Activated naive CD8-positive, alpha-beta T cell treated with anti-CD3 and anti-CD28 coated beads, Interleukin-2, amount 50 U/mL, for 16 hours (primary cell): ENCODE results near the gene PPP3CA.
"Not testable (repeated sequence)": the region's sequence is repeated elsewhere in the genome, so short reads cannot be mapped to it uniquely, and the experiment has no call there.

Source experiments
- DNase-seq: peaks from one replicate; pipeline ENCODE4 v3.0.0-alpha.2; 2020; ENCODE audit warnings: low read depth, low spot score

Gene PPP3CA

DNA sequence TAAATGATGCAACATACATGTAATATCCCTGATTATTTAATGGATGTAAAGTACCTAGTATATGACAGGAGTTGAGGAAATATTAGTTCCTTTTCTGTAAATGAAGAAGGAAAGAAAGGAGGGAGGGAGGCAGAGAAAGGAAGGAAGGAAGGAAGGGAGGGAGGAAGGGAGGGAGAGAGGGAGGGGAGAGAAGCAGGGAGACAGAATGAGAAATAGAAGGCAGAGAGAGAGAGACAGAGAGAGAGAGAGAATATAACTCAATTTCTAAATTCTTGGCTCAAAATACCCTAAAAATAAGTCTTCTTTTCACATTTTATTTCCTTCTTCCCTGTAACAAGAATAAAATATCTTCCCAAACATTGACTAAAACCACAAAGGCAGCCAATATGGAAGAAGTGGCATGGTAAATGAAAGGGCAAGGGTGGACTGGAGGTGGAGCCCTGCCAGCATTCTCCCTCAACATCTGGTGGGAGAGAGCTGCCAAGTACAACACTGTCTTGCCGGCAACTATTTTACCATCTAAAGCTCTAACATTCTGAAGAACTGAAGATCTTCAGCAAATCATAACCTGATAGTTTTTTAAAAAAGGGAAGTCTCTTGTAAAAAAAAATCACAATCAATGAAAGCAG, 245.1 kb downstream of the PPP3CA start:
- no peak for DNase-seq

DNA sequence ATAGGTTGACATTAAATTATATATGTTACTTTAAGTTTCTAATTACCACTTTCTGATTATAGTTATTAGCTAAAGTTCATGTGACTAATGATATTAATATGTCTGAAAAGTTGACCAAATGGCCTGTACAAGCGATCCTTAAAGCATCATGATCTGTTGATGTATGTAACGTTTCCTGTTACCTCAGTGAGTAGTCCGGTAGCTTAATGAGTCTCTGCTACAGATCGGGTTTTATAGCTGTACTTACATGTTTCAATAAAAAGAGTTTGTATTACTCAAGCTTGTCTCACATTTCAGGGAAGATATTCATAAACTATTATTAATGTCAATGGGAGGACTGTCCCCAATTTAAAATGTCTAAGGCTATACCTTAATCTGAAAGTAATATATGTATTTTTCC, 246.3 kb downstream of the PPP3CA start:
- DNase-seq = no peak

DNA sequence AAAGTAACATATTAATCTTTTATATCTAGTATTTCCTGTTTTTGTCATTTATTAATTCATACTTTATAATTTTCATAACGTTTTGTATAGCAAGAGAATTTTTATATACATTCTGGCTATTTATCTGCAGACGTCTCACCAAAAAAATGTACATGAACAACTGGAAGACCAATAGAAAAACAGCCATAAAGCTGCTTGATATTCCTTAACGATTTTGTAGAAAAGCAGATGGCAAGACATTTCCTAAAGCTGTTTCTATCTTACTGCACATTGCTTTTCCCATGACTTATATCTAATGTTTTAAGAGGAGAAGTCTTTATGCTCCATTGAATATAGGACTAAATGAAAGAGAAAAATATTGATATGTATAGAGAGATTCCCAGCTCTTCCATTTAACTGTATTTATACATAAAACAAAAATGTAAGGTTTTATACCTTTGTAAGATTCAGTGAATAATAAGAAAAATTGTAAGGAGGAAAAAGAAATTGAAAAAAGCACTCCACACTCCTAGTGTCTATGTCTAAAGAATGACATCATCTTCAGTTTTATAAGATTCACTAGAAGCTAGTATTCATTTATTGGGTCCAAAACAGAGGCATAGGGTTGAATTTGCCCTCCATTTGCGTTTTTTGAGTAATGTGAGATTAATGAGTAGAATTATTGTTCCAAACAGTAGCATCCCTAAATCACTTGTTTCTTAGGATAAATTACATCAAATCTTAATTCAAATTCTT, 248.5 kb downstream of the PPP3CA start:
- no peak for DNase-seq

DNA sequence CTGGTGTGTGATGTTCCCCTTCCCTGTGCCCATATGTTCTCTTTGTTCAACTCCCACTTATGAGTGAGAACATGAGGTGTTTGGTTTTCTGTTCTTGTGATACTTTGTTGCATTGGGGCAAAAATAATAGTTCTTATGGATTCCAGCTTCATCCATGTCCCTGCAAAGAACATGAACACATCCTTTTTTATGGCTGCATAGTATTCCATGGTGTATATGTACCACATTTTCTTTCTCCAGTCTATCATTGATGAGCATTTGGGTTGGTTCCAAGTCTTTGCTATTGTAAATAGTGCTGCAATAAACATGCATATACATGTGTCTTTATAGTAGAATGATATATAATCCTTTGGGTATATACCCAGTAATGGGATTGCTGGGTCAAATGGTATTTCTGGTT, 254.7 kb downstream of the PPP3CA start:
- DNase-seq = not testable (repeated sequence)

DNA sequence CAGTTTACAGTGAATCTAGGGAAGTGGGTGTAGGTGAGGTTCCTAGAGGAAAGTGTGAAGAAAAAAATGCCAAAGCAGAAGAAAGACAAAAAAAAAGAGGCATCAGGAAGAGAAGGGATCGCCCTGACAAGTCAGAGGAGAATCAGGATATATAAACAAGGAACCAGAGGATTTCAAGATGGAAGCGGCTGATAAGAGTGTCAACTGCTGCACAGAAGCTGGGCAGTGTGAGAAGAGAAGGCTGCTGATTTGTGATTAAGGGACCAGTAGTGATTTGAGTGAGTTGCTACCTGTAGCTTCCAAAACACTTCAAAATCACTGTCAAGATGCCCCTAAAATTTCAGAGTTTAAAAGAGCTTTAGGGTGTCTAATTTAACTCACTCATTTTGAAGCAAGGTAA, 258.2 kb downstream of the PPP3CA start:
- no peak for DNase-seq

DNA sequence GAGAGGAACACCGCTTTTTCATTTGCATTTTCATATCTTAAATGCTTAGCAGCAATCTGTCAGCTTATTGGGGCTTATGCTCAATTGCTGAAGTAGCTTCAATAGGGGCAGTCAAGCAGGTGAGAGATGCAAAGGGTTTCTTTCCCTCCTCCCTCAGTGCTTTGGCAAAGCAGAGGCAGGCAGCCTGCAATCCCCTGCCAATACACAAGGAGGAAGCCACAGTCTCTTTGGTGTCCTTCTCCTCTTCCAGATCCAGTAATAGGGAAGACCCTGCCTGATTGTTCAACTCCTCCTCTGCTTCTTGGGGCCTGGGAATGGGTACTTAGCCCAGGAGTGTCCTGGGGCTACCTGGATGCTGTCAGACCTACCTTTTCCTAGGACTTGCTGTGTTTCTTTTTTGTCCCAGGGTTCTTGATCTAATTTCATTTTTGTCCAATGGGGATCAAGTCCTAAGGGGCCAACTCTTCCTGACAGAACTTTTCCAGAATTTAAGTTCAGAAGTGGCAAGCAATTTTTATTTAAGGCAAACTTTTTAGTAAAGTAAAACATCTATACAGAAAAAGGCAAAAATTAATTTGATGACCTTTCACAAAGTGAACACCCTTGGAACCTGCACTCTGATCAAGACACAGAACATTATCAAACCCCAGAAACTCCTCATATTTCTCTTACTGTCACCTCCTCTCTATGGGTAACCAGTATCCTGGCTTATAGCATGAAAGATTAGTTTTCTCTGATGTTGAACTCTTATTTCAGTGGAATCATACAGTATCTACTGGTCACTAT, 260.3 kb downstream of the PPP3CA start:
- no peak for DNase-seq

DNA sequence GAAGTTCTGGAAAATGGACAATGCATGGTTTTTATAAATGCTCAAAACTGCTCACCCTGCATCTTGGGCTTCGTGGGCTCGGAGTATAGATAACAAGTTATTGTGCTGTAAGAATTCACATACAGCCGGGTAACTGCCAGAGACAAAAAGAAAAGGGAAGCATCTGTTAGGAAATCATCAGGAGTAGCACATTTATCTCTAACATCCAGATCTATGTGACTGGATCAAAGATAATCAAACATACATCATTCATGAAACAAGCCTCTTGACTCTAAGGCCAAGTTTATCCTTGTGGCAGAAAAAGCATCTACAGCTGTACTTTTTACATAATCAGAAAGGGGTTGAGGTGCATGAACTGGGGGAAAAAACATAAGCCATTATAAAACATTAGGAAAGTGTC, 264.2 kb downstream of the PPP3CA start:
- no peak for DNase-seq

DNA sequence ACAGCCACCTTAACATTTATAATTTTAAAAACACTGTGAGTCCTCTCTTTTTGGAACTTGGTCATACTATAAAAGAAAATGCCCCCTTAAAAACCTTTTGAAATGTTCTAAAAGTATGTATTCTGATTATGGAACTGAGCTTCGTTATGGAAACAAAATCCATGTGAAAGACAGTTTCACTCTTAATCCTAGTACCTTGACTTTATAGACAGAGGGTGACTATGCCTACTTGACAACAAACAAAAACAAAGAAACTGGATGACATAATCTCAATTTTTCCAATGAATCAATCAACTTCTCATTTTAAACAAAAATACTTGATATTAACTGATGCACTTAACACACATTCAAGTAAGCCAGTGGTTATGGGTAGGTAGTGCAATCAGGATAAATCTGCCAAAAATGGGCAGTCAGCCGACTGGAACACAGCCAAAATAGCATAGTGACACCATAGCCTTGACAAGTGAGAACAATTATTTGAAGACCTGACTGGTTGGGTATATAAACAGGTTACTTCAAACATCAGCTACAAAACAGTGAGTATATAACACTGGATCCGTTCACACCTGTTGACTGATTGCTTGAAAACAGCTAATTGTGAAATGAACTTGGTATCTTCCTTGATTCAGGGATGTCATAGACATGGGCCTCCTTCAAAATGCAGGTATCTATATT, 265.5 kb downstream of the PPP3CA start:
- DNase-seq = no peak

DNA sequence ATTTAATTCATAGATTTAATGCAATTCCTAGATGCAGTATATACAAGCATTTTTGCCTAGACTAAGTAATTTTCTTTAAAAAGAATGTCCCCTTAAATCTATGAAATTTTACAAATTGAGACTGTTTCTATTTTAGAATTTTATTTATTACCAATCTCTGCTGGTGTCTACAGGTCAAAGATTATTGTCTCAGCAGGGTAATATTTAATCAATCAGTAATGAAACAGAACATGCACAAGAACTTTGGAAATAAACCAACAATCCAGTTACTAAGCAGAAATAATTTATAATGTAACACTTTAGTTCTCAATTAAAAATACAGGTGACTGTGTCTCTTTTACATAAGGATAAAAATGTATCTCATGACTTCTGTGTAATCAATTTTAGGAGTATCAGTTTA, 266.2 kb downstream of the PPP3CA start:
- no peak for DNase-seq

DNA sequence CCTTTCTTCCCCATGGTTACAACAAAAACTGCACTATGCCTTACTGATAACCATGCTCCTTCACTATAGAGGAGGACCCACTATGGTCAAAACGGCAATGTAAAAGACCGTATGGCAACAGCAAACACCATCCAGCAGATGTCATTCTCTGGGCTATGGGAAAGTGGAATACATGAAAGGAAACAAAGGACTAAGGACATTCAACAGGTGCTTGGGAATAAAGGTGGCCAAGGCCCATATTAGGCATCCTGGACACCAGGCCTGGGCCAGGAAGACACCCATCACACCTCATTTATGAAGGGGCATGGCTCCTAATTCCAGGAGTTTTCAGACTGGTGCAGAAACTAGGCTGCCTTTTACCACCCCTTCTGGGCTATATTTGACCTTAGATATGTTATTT, 268.4 kb downstream of the PPP3CA start:
- no peak for DNase-seq

DNA sequence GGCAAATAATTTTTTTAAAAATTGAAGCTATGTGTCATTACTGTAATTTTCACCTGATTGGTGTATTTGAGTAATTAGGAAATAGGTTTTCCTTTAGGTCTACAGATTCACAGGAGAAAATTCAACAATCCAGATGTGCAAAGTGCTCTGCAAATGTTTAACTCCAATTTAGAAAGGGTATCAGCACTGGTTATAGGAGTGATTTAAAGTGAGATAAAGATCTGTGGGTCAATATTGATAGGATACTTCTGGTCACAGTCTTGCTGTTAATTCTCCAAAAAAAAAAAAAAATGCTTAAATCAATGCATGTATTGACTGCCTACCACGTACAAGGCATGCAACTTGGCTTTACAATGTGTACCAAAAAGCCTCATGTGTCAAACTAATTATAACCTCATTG, 271.3 kb downstream of the PPP3CA start:
- DNase-seq = no peak

DNA sequence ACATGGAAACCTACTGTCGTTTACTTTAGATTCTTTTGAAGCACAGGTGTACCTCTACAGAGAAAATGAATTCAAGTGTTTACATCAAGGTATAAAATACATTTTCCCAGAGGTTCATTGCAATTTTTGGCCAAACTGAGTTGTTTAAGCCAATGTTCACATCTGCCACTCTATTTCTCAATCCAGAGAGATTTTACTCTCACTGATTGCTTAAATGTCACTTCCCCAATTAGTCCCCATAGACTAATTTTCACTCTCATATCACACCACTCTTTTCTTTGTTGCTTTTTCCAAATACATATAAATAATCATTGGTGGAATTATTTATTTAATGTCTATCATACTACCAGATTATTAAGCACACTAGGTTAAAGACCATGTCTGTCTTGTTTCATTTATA, 271.8 kb downstream of the PPP3CA start:
- DNase-seq = no peak

DNA sequence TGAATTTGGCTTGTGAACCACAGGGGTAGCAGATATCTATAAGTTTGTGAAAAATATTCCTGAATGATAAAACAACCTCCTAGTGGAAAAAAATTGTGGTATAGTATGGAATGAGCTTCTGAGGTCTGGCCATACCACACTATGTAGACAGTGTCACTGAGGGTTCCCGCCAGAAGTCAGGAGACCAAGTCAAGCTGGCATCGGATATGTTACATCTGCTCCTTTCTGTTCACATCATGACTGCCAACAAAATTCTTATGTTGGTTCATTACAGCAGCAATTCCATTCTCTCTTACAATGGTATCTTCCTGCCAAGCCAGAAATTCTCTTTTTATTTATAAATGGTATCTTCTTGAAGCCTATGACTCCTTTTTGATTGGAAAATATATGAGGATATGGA, 273.0 kb downstream of the PPP3CA start:
- no peak for DNase-seq

DNA sequence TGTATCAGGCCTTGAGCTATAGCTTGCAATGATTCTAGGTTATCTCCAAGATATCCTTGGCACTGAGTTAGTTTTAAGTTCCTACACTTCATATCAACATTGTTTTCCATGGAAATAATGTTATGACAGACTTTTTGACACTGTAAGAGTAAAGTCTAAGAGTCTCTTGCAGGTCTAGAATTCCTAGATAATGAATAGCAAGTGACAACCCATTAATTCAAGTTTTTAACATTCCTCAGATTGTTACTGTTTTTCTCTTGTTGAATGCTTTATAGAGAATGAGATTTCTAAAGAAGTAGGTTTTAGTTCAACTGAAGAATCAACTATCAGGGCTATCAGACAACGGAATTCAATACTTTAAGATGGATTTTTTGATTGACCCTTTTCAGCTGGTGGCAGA, 276.1 kb downstream of the PPP3CA start:
- no peak for DNase-seq

DNA sequence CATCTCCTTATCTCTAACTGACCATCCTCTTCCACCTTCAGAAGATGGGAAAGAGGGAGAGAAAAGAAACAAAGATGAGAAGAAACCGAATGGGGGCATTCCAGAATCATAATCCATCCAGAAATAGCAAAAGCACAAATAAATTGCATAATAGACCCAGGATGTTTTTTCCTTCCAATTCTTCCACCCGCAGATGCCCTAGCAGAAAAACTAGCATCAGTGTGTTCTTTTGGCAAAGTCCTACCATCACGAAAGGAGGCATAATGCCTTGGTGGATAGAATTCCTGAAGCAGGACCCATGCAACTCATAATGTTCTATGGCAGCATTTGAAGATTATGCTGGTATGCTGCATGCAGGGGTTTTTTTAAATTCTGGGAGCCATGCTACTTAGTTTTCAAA, 279.2 kb downstream of the PPP3CA start:
- DNase-seq = no peak

DNA sequence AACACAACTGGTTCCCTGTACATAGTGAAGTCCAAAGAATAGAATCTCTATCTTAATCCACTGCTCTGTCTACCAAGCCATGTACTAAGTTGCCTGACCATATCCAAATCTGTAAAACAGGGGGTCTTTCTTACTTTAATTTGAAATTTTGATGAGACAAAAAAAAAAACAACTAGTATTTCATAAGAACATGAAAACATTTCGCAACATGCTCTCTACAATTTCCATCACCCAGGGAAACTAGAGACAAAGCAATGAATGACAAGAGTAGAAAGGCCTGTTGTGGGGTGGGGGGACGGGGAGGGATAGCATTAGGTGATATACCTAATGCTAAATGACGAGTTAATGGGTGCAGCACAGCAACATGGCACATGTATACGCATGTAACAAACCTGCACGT, 279.9 kb downstream of the PPP3CA start:
- DNase-seq = no peak

DNA sequence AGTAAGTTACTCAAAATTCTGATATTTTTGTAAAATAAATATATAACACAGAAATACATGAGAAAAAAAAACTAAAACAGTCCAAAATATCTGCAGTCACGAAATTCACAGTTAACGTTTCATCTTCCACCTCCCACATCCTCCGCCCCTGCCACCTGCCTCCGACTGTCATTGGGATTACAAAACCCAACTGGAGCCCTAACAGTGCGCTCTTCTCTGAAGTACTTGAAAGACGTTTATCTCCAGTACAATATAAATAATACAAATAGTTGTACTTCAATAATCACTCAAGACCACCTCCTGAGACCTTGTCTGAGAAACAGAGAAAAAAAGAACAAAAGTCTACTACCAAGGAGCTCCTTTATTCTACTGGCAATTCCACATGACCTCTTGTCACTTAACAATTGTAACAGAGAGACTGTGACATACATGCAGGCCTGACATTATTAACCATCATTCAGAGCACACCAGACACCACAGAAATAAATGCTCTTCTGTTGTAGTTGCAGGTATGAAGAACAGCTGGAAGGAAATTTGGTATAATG, 280.6 kb downstream of the PPP3CA start:
- DNase-seq = no peak

DNA sequence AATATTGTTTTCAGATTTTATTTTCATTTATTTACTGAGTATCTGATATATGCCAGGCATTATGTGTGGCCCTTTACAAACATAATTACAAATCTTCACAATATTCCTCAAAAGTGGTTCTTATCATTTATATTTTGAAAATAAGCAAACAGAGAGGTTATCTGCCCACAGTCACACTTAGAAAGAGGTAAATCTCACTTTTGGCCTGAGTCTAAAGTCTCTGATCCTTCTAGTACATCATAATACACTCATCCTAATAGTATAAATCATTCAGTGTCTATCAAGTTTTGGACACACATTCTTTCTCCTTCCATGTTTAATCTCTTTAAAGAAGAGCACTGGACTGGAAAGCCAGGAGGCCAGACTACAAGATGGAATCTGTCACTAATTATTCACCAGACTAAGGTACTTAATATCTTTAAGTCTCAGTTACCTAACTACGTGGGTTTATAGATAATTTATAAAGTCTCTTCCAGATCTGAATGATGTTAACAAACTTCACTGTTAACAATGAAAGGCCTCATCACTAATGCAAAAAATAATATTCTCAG, 281.3 kb downstream of the PPP3CA start:
- DNase-seq = no peak

DNA sequence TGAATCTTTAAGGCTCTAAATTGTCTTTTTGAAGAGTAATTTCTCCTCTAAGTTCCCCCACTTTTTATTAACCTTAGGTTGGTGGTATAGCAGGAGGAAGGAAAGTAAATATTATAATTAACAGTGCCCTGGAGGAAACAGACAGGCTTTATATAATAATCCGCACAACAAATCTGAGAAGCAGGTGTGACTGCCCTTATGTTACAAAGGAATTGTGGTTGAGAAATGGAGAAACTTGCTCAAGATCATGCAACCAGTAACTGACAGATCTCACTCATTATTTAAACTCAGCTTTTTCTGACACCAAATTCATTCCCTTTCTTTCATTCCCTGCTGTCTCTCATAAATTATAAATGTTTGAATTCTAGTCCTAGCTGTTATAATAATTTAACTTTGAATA, 282.0 kb downstream of the PPP3CA start:
- no peak for DNase-seq

DNA sequence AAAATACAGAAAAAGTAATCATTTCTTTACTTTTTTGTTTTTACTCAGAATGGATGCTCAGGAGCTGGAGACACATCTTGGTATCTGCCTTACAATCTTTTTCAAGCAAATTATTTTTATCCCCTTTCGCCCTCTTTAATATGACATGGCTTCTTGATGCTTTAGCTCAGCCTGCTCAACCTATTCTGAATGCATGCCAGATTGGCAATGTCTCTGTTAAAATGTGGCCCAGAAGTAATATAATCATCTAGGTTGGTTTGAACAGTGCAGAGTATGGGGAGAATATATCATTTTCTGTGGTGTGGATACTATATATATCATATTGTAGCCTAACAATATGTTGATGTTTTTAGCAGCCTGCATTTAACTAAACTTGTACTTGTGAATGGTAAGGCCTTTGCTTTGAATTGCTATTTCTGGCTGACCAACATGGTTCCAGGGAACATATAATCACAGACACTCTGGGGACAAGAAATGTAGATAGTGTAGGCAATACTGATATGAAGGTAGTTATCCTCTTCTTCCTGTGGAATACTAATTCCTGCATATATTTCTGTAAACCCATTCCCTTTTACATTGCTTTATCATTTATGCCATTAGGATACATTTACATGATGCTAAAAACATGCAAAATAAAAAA, 282.7 kb downstream of the PPP3CA start:
- DNase-seq = no peak

DNA sequence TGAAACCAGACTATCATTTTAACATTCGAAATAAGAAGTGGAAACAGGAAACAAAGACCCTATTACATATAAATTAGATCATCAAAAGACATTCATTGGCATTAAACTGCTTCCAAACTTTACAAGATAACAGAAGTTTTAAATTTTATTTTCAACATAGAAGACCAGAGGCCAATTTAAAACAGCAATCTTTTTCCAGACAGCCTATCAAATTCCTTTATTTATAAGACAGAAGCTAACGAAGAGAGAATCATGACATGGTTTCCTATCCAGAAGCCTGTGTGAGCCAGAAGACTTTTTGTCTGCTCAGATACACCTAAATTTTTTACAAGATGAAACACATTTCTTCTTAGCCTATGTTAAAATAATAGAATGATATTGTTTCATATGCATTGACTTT, 291.9 kb downstream of the PPP3CA start:
- no peak for DNase-seq
